Progenitor cell of endocrine pancreas (in vitro differentiated cells): ENCODE results near the gene URGCP. TPM values are rescaled to one million over a fixed set of nuclear protein-coding genes. Genes with fewer than 3 reads are reported as not detected.

Source experiments
- DNase-seq: peaks from one replicate; pipeline ENCODE4 v3.0.0; 2021; ENCODE audit warnings: low spot score; ENCODE audit not compliant: unreplicated experiment
- H3K27ac Mint-ChIP-seq: 2 replicates; pipeline ENCODE4 v1.8.0; 2021; ENCODE audit warnings: mild to moderate bottlenecking, moderate library complexity, mixed read lengths
- H3K27me3 Mint-ChIP-seq: 2 replicates; pipeline ENCODE4 v1.8.0; 2021; ENCODE audit warnings: mixed read lengths
- H3K36me3 Mint-ChIP-seq: 2 replicates; pipeline ENCODE4 v1.8.0; 2022; ENCODE audit warnings: mixed read lengths; ENCODE audit not compliant: insufficient read depth
- H3K4me1 Mint-ChIP-seq: 2 replicates; pipeline ENCODE4 v1.8.0; 2021; ENCODE audit warnings: low read depth, mixed read lengths
- H3K4me3 Mint-ChIP-seq: 2 replicates; pipeline ENCODE4 v1.8.0; 2021; ENCODE audit warnings: low read depth, mild to moderate bottlenecking, moderate library complexity, mixed read lengths
- H3K9me3 Mint-ChIP-seq: 2 replicates; pipeline ENCODE4 v1.8.0; 2021; ENCODE audit warnings: low read depth, mixed read lengths
- total RNA-seq: library from RNA; stranded (reverse); gene quantifications from 2 replicates; pipeline ENCODE4 v1.2.1, GENCODE V29; 2021
- TF ChIP-seq, protein P1 (sequence below): fragments of 200-600 bp; sonication (generic); IDR thresholded peaks from one replicate; pipeline ENCODE4 v1.5.0; 2021; ENCODE audit warnings: antibody characterized with exemption, mild to moderate bottlenecking; ENCODE audit not compliant: unreplicated experiment

The URGCP gene
- total RNA-seq, 1 donor from 2014 or later = 40.0 TPM

- no peak overlapping the region for H3K27ac Mint-ChIP-seq
- DNase-seq = no peak
- TF ChIP-seq, protein P1, sequence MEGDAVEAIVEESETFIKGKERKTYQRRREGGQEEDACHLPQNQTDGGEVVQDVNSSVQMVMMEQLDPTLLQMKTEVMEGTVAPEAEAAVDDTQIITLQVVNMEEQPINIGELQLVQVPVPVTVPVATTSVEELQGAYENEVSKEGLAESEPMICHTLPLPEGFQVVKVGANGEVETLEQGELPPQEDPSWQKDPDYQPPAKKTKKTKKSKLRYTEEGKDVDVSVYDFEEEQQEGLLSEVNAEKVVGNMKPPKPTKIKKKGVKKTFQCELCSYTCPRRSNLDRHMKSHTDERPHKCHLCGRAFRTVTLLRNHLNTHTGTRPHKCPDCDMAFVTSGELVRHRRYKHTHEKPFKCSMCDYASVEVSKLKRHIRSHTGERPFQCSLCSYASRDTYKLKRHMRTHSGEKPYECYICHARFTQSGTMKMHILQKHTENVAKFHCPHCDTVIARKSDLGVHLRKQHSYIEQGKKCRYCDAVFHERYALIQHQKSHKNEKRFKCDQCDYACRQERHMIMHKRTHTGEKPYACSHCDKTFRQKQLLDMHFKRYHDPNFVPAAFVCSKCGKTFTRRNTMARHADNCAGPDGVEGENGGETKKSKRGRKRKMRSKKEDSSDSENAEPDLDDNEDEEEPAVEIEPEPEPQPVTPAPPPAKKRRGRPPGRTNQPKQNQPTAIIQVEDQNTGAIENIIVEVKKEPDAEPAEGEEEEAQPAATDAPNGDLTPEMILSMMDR = no peak
- peaks cover 10% of the 10 kb centered on the region for H3K36me3 Mint-ChIP-seq
- H3K4me1 Mint-ChIP-seq = no peaks in the 10 kb centered on the region
- H3K27me3 Mint-ChIP-seq = no peaks in the 10 kb centered on the region
- H3K9me3 Mint-ChIP-seq = no peaks in the 10 kb centered on the region
- H3K4me3 Mint-ChIP-seq = no peak overlapping the region
Measured at GRCh38 chr7:43915907-43916306, 9.5 kb upstream of the URGCP start.

DNA sequence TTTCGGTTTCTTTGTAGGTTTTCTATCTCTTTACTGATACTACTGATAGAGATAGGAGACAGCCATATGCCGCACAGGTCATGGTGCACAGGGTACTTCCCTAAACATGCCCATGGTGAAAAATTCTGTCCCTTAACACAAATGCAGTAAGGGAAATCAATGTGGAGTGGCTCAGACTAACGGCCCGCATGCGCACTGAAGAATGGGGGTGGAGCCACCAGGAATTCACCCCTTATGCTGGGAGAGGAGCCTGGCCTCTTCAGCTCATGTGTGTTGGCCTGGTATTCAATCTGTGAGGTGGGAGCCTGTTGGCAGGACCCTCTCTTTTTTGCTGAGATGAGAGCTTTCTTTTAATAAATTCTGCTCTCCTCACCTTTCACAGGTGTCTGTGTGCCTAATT, 8.4 kb upstream of the URGCP start:
- Mint-ChIP-seq H3K4me3 (no peak overlapping the region), H3K27me3 (no peaks in the 10 kb centered on the region), H3K9me3 (no peaks in the 10 kb centered on the region), H3K27ac (no peak overlapping the region), H3K4me1 (no peaks in the 10 kb centered on the region), H3K36me3 (peaks cover 11% of the 10 kb centered on the region)
- no peak for DNase-seq
- TF ChIP-seq, protein P1 = no peak

- no peaks in the 10 kb centered on the region for H3K27me3 Mint-ChIP-seq
- peak overlapping the region; percentile 98 for H3K27ac Mint-ChIP-seq
- no peaks in the 10 kb centered on the region for H3K9me3 Mint-ChIP-seq
- H3K4me3 Mint-ChIP-seq = peak overlapping the region; percentile 92
- peaks cover 2% of the 10 kb centered on the region for H3K36me3 Mint-ChIP-seq
- TF ChIP-seq, protein P1 = no peak
- H3K4me1 Mint-ChIP-seq = peaks cover 21% of the 10 kb centered on the region
- DNase-seq = peak; percentile 19
Measured at GRCh38 chr7:43905956-43906330, 453 bp downstream of the URGCP start.

DNA sequence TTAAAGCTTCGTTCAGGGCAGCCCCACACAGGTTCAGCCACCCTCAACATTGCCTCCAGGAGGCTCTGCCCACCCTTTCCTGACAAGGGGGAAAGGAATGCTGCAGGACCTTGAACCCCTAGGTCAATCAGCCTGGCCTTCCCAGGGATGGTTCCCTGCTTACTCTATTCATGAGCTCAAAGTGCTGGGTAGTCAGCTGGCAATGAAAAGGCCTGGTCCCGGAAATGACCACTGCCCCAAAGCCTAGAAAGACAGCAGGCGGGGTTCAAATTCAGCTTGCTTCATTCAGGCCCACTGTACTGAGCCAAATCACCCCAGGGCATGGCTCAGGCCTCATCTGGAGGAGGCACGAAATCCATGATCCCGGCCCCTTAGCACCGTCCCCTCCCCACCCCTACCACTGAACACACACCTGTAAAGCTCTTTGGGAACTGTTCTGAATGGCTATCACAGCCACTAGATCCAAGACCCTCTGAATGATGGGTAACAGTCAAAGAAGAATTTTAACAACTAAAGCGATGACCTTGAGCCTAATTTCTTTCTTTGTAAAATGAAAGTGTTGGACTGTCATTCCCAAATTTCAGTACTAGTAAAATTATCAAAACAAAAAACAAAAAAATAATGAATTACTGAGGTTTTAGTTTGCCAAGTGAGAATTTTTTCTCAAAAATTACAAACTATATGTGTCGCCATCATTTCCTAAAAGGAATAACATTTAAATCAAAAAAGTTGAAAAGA, 1.0 kb downstream of the URGCP start:
- Mint-ChIP-seq H3K4me1 (peaks cover 21% of the 10 kb centered on the region), H3K9me3 (no peaks in the 10 kb centered on the region)
- TF ChIP-seq, protein P1 = no peak

DNA sequence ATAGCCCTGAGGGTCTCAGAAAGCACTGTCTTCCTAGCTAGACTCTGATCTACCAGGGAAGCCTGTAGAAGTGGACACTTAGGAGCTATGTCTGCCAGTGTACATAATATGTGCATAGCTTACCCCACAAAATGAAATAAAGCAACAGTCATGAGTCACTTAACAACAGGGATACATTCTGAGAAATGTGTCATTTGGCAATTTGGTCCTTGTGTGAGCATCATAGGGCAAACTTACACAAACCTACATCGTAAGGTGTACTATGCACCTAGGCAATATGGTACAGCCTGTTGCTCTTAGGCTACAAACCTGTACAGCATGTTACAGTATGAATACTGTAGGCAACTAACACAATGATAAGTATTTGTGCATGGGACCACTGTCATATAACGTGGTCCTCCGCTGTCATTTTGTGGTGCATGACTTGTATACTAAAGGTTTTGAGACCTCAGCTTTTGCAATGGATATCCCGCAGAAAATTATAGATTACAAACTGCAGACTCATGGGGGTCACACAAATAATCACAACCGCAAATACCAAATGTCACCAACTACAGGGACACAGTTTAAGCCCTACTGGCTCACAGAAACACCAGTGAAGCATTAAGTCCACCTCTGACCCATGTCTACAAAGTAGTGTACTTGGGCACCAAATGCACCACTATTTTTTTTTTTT, 1.7 kb downstream of the URGCP start:
- no peak for DNase-seq
- Mint-ChIP-seq H3K27me3 (no peaks in the 10 kb centered on the region), H3K4me1 (peaks cover 21% of the 10 kb centered on the region), H3K27ac (peak overlapping the region; percentile 98), H3K36me3 (no peaks in the 10 kb centered on the region), H3K4me3 (peak overlapping the region; percentile 92), H3K9me3 (no peaks in the 10 kb centered on the region)
- TF ChIP-seq, protein P1 = no peak

More for the DNA sequence above, 1.0 kb downstream of the URGCP start:
- peak overlapping the region; percentile 98 for H3K27ac Mint-ChIP-seq
- no peaks in the 10 kb centered on the region for H3K27me3 Mint-ChIP-seq
- H3K36me3 Mint-ChIP-seq = no peaks in the 10 kb centered on the region
- H3K4me3 Mint-ChIP-seq = peak overlapping the region; percentile 92
- no peak for DNase-seq
